Activated CD8-positive, alpha-beta memory T cell treated with anti-CD3 and anti-CD28 coated beads for 36 hours (primary cell): ENCODE results near the gene LAMB3. TPM values are rescaled to one million over a fixed set of nuclear protein-coding genes. Genes with fewer than 3 reads are reported as not detected.

Experiments
- CTCF ChIA-PET: fragments of 350-600 bp; sonication (Branson Sonifier 250); formaldehyde crosslinking; loops from one replicate; lab custom pipeline; 2021; ENCODE audit warnings: antibody characterized with exemption; lab: Charles Lee
- POLR2A ChIA-PET: fragments of 350-600 bp; sonication (Branson Sonifier 250); formaldehyde crosslinking; loops from one replicate; lab custom pipeline; 2021; ENCODE audit warnings: antibody characterized with exemption; lab: Charles Lee
- total RNA-seq, 2 experiments: library from RNA; stranded (reverse); gene quantifications; one replicate each; pipeline ENCODE4 v1.2.3, GENCODE V29; 2021

The LAMB3 gene
- total RNA-seq, 2 experiments from 2014 or later = 2.4 to 2.7 TPM

DNA sequence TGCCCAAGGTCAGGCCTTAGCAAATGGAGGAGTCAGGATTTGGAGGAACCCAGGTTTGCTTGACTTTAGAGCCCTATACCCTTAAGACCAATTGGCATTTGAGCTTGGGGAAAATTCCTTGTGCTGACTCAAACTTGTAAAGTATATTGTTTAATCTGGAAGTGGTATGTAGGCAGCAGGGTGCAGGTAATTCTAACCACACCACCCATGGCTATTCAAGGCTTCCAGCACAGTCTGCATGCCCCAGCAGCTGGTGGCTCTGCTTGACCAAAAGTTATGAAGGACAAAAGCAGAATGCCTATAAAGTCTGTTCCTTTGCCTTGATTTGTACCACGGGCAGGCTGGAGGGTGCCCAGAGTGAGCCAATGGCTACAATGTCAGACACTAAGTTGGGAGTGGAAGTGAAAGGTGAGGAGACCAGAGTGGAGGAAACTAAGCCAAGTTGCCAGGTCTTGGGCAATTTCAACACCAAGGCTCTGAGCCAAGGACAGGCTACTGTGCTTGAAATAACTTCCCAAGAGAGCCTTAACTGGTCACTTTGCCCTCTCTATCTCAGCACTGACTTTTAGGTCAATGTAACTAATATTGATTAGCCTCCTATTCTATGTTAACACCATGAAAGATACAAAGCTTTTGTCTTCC is 18.3 kb upstream of the LAMB3 start:
- CTCF ChIA-PET = no interaction called here
- POLR2A ChIA-PET = no interaction called here

- ChIA-PET POLR2A (no interaction called here), CTCF (no interaction called here)
Measured at GRCh38 chr1:209667708-209668107, 15.5 kb upstream of the LAMB3 start.

DNA sequence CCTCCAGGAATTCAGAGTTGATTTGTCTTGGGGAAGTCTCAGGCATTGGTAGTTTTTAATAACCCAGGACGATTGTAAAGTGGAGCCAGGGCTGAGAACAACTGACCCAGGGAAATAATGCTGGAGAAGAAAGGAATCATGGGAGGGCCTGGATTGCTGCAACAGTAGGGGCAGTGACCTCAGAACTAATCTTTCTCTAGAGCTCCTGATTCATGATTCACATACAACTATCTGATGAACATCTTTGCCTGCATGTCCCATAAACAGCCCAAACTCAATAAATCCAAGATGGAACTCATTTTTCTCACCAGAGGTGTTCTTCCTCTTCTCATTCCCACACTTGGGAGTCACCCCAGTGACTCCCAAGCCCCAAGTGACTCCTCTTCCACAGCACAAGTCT is 14.9 kb upstream of the LAMB3 start:
- POLR2A ChIA-PET = no interaction called here

DNA sequence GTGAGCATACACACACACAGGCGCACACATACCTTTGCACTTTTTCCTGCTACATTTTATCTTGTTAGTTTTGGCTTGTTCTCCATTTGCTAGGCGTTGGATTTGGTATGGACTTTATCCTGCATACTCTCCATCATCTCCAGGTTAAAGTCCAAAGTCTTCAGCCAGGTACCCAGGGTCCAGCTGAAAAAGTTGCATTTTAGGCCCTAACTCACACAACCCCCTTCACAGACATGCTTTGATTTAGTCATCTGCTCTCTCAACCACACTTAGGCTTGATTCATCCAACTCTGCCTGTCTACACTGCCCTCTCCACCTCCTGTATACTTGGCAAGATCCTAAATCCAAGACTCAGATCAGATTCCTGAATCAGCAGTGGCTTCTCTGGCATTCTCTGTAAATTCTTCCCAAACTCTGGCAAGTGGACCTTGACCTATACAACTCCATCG is 10.7 kb upstream of the LAMB3 start:
- ChIA-PET POLR2A (no interaction called here), CTCF (interaction anchor here (0.6 to 1.0 kb wide), 2 partner anchors 33 to 58 kb away, joined by 3 to 5 read pairs; no protein-coding TSS in a partner anchor)

More for the DNA sequence above, 14.9 kb upstream of the LAMB3 start:
- CTCF ChIA-PET = no interaction called here

- POLR2A ChIA-PET = interaction anchor here (0.5 kb wide), 1 partner anchor 163 kb away, joined by 3 read pairs; no protein-coding TSS in a partner anchor
- CTCF ChIA-PET = no interaction called here
Measured at GRCh38 chr1:209661071-209661470, 8.8 kb upstream of the LAMB3 start.

GRCh38 chr1:209659909-209660308 is 7.7 kb upstream of the LAMB3 start:
- ChIA-PET CTCF (no interaction called here), POLR2A (no interaction called here)

- CTCF ChIA-PET = interaction anchor here (1.1 kb wide), 1 partner anchor 80 kb away, joined by 3 read pairs; no protein-coding TSS in a partner anchor
Measured at GRCh38 chr1:209657918-209658317, 5.7 kb upstream of the LAMB3 start.

DNA sequence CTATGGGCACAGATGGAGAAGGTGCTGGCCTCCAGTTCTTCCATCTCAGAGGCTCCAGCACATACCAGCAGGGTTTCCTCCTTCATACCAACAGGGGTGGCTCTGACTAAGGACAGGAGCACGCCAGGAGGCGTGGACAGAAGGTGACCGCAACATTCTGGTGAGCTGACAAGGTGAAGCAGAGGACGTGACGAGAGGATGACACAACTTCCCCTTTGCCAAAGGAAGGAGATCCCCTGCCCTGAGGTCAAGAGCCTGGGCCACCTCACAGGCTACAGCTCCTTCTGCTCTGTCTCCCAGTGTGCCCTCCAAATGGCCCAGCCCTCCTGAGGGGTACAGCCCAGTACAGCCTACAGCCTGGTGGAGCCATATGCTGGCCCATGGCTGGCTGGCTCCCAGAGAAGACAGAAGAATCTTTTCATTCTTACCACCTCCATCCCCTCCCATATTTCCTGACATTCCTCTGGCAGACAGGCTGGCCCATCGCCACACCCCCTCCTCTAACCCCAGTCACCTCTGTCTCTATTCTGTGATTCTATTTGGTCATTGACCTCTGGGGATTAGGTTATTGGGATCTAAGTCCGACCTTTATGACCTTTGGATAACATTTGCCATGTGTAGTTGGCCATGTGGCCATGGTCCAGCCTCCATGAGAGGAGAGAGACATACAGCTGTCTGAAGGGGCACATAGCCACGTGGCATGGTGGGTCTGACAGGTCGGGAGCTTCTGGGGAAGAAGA is 5.1 kb upstream of the LAMB3 start:
- POLR2A ChIA-PET = no interaction called here
- CTCF ChIA-PET = interaction anchor here (1.1 kb wide), 1 partner anchor 81 kb away, joined by 3 read pairs; no protein-coding TSS in a partner anchor

More at GRCh38 chr1:209657918-209658317, 5.7 kb upstream of the LAMB3 start:
- POLR2A ChIA-PET = no interaction called here

- CTCF ChIA-PET = no interaction called here
Measured at GRCh38 chr1:209655411-209656231, 3.4 kb upstream of the LAMB3 start.

GRCh38 chr1:209653915-209654351 is 1.7 kb upstream of the LAMB3 start:
- ChIA-PET CTCF (interaction anchor here (0.8 to 1.4 kb wide), 2 partner anchors 39 to 94 kb away, joined by 3 to 4 read pairs; no protein-coding TSS in a partner anchor), POLR2A (no interaction called here)

More at GRCh38 chr1:209655411-209656231, 3.4 kb upstream of the LAMB3 start:
- POLR2A ChIA-PET = no interaction called here

- ChIA-PET CTCF (interaction anchor here (0.6 to 1.4 kb wide), 4 partner anchors 21 to 95 kb away, joined by 3 to 4 read pairs (median 4); no protein-coding TSS in a partner anchor), POLR2A (interaction anchor here (1.5 kb wide), 1 partner anchor 20 kb away, joined by 3 read pairs; no protein-coding TSS in a partner anchor)
Measured at GRCh38 chr1:209652873-209653401, 712 bp upstream of the LAMB3 start.

- CTCF ChIA-PET = interaction anchor here (0.6 kb wide), 1 partner anchor 48 kb away, joined by 5 read pairs; no protein-coding TSS in a partner anchor
- POLR2A ChIA-PET = no interaction called here
Measured at GRCh38 chr1:209651138-209651587, 1.1 kb downstream of the LAMB3 start.

- POLR2A ChIA-PET = no interaction called here
- CTCF ChIA-PET = interaction anchor here (0.8 kb wide), 1 partner anchor 98 kb away, joined by 3 read pairs; no protein-coding TSS in a partner anchor
Measured at GRCh38 chr1:209650454-209650853, 1.8 kb downstream of the LAMB3 start.

GRCh38 chr1:209648931-209649776 is 3.1 kb downstream of the LAMB3 start:
- ChIA-PET CTCF (interaction anchor here (0.8 to 1.2 kb wide), 2 partner anchors 44 to 99 kb away, joined by 3 read pairs; no protein-coding TSS in a partner anchor), POLR2A (no interaction called here)

DNA sequence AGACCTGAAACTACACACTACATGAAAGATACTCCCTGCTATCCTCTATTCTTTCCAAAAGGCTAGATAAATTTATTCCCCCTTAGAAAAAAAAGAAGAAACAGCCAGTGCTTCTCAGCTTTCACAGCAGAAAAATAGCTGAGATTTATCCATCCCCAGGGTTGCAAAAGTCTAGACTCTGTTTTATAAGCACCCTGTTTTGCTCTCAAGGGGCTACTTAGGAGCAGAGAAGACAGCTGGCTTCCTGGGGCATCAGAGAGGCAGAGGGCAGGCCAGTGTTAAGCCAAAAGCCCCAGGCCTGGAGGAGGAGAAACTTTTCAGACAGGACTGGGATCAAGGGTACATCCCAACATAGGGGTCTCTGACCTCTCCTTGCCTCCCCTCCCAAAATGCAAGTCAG is 3.9 kb downstream of the LAMB3 start:
- CTCF ChIA-PET = no interaction called here
- POLR2A ChIA-PET = no interaction called here

DNA sequence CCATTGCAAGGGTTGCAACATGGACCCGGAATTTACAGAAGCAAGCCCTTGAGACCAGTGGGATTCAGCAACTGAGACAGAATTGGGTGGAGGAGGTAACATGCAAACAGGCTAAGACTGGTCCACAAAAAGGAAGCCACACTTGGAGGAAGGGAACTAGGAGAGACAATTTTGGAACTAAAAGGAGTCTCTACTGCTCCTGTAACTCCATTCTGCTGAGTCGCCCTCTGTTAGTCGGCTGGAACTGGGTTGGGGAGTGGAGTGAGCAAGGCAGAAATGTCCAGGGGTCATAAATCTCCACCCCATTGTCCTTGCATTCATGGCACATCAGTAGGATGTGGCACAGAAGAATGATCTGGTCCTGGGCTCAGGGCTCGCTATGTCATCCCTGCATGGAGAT is 5.1 kb downstream of the LAMB3 start:
- POLR2A ChIA-PET = no interaction called here
- CTCF ChIA-PET = interaction anchor here (1.5 kb wide), 1 partner anchor 46 kb away, joined by 5 read pairs; no protein-coding TSS in a partner anchor

- POLR2A ChIA-PET = no interaction called here
- CTCF ChIA-PET = interaction anchor here (1.4 to 1.5 kb wide), 2 partner anchors 47 to 100 kb away, joined by 3 to 5 read pairs; no protein-coding TSS in a partner anchor
Measured at GRCh38 chr1:209646558-209646957, 5.7 kb downstream of the LAMB3 start.
